Measurements from ENCODE around the gene ATN1. TPM values are rescaled to one million over a fixed set of nuclear protein-coding genes. Genes with fewer than 3 reads are reported as not detected.

ATN1 gene
- total RNA-seq, 1 donor = 16.4 TPM

DNA sequence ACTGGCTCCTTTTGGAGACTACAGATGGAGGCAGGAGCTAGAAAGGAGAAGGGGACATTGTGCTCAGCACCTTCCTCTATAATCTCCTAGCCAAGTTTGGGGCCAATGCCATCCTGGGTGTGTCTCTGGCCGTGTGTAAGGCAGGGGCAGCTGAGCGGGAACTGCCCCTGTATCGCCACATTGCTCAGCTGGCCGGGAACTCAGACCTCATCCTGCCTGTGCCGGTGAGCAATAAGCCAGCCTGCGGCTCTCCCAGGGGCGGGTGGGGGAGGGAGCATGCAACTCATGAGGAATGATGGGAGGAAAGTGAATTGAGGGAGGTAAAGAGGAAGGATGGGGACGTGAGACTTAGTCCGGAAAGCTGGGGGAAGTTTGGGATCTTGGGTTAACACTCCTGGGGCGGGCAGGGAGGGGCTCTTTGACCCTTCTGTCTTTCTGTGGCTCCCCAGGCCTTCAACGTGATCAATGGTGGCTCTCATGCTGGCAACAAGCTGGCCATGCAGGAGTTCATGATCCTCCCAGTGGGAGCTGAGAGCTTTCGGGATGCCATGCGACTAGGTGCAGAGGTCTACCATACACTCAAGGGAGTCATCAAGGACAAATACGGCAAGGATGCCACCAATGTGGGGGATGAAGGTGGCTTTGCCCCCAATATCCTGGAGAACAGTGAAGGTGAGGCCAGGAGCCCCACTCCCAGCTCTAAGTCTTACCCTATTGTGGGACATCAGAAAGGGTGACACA is 10.1 kb upstream of the ATN1 start:
- TF ChIP-seq, protein P1, sequence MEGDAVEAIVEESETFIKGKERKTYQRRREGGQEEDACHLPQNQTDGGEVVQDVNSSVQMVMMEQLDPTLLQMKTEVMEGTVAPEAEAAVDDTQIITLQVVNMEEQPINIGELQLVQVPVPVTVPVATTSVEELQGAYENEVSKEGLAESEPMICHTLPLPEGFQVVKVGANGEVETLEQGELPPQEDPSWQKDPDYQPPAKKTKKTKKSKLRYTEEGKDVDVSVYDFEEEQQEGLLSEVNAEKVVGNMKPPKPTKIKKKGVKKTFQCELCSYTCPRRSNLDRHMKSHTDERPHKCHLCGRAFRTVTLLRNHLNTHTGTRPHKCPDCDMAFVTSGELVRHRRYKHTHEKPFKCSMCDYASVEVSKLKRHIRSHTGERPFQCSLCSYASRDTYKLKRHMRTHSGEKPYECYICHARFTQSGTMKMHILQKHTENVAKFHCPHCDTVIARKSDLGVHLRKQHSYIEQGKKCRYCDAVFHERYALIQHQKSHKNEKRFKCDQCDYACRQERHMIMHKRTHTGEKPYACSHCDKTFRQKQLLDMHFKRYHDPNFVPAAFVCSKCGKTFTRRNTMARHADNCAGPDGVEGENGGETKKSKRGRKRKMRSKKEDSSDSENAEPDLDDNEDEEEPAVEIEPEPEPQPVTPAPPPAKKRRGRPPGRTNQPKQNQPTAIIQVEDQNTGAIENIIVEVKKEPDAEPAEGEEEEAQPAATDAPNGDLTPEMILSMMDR (IDR thresholded peaks at IDR 0.05; ENCODE audit: insufficient read depth, low read depth, low read length) = no peak
- no peak for DNase-seq (ENCODE audit: low read depth)
- no peak overlapping the region for H3K4me3 ChIP-seq (ENCODE audit: low read depth, low read length)

DNA sequence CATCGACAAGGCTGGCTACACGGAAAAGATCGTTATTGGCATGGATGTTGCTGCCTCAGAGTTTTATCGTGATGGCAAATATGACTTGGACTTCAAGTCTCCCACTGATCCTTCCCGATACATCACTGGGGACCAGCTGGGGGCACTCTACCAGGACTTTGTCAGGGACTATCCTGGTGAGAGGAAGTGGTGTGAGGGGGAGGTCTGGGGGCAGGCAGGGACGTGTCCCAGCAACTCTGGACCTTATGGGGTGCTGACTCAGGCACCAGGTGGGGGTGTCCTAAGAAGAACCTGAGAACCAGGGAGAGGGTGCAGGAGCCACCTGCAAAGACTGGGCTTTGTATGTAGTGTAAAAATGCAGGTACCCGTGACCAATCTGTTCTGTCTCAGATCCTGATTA is 8.2 kb upstream of the ATN1 start:
- TF ChIP-seq, protein P1 (IDR thresholded peaks at IDR 0.05; ENCODE audit: insufficient read depth, low read depth, low read length) = no peak
- H3K4me3 ChIP-seq (ENCODE audit: low read depth, low read length) = no peak overlapping the region
- no peak for DNase-seq (ENCODE audit: low read depth)

DNA sequence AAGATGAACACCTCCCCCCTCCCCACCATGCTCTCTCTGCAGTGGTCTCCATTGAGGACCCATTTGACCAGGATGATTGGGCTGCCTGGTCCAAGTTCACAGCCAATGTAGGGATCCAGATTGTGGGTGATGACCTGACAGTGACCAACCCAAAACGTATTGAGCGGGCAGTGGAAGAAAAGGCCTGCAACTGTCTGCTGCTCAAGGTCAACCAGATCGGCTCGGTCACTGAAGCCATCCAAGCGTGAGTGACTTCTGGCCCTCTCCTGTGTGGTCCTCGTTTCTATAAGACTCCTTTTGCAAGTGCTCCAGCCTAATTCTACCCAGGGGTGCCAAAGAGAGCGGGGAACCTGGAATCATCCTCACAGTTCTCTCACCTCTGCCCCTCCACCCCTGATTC is 6.2 kb upstream of the ATN1 start:
- TF ChIP-seq, protein P1 (IDR thresholded peaks at IDR 0.05; ENCODE audit: insufficient read depth, low read depth, low read length) = no peak
- DNase-seq (ENCODE audit: low read depth) = no peak
- no peak overlapping the region for H3K4me3 ChIP-seq (ENCODE audit: low read depth, low read length)

DNA sequence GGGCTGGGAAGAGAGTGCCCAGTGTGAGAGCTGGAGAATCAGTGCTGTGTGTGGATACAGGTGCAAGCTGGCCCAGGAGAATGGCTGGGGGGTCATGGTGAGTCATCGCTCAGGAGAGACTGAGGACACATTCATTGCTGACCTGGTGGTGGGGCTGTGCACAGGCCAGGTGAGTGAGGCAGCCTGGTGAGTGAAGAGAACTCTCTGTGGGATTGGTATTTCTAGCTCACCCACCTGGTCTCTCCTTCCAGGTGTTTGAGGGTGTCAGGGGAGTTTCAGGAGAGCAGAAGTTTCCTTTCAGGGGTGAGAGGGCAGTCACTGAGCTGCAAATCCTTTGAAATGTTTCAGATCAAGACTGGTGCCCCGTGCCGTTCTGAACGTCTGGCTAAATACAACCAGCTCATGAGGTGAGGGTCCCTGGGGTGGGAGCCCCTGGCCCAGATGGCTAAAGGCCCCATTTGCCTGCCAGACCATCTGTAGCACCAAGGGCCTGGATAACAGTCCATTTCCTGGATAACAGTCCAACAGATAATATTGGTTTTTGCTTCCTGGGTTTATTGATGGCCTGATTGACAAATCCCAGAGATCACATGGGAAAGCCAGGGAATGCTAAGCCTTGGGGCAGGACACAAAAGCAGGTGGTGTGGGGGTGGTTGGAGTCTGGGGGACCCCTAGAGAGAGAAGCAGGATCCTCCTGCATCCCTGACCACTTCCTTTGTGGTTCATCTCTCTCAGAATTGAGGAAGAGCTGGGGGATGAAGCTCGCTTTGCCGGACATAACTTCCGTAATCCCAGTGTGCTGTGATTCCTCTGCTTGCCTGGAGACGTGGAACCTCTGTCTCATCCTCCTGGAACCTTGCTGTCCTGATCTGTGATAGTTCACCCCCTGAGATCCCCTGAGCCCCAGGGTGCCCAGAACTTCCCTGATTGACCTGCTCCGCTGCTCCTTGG is 5.5 kb upstream of the ATN1 start:
- no peak overlapping the region for H3K4me3 ChIP-seq (ENCODE audit: low read depth, low read length)
- TF ChIP-seq, protein P1 (IDR thresholded peaks at IDR 0.05; ENCODE audit: insufficient read depth, low read depth, low read length) = no peak
- no peak for DNase-seq (ENCODE audit: low read depth)

DNA sequence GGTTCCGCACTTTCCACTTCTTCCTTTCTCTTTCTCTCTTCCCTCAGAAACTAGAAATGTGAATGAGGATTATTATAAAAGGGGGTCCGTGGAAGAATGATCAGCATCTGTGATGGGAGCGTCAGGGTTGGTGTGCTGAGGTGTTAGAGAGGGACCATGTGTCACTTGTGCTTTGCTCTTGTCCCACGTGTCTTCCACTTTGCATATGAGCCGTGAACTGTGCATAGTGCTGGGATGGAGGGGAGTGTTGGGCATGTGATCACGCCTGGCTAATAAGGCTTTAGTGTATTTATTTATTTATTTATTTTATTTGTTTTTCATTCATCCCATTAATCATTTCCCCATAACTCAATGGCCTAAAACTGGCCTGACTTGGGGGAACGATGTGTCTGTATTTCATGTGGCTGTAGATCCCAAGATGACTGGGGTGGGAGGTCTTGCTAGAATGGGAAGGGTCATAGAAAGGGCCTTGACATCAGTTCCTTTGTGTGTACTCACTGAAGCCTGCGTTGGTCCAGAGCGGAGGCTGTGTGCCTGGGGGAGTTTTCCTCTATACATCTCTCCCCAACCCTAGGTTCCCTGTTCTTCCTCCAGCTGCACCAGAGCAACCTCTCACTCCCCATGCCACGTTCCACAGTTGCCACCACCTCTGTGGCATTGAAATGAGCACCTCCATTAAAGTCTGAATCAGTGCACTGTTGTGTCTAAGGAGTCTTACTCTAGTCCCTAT is 4.6 kb upstream of the ATN1 start:
- no peak for DNase-seq (ENCODE audit: low read depth)
- H3K4me3 ChIP-seq (ENCODE audit: low read depth, low read length) = no peak overlapping the region
- TF ChIP-seq, protein P1 (IDR thresholded peaks at IDR 0.05; ENCODE audit: insufficient read depth, low read depth, low read length) = peak; percentile 3

DNA sequence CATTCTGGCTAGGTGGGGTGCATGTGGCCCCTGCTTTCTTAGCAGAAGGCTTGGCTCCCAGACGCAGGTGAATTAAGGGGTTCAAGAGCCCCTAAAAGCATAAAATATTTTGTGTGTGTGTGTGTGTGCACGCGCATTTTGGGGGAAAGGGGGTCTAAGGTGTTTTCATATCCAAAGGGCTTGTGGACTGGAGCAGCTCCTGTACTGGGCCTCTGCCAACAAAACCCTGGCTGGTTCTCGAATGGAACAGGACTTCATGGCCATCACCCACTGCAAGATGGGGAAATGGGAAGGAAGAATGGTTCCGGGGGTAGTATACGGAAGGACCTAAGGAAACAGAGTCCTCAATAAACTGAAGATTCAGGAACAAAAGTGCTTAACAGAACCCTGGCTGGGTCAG is 3.9 kb upstream of the ATN1 start:
- no peak for DNase-seq (ENCODE audit: low read depth)
- TF ChIP-seq, protein P1 (IDR thresholded peaks at IDR 0.05; ENCODE audit: insufficient read depth, low read depth, low read length) = no peak
- H3K4me3 ChIP-seq (ENCODE audit: low read depth, low read length) = no peak overlapping the region
